HG02623 (cell line): ENCODE data around the gene LAMC3.

Experiments used
- ATAC-seq: cut with Tn5 transposase; IDR thresholded peaks from one replicate; pipeline ENCODE4 v1.9.1; 2021; ENCODE audit warnings: moderate library complexity; ENCODE audit not compliant: unreplicated experiment

Gene LAMC3

DNA sequence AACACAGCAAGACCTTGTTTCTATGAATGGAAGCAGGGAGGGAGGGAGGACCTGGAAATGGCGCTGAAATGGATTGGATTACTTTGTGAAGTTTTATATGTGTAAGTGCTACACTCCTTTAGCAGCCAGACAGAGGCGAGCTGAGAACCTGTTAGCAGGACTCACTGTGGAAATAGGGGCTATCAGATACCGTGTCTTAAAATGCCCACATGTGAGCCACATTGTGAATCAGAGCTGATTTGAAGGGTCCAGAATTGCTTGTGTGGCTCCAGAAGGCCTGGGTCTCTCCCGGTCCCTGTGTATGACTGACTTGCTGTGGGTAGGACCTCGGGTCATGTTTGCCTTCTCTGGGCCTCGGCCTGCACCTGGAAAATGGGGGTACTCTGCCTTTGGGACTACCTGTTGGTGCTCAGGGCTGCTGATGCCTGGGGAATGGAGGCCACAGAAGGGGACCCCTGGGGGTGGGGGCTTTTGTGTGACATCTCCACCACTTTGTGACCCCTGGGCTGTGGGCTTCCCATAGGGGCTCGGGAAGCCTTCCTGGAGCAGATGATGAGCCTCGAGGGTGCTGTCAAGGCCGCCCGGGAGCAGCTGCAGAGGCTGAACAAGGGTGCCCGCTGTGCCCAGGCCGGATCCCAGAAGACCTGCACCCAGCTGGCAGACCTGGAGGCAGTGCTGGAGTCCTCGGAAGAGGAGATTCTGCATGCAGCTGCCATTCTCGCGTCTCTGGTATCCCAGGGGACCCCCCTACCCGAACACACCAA, 63.3 kb downstream of the LAMC3 start:
- no peak for ATAC-seq

DNA sequence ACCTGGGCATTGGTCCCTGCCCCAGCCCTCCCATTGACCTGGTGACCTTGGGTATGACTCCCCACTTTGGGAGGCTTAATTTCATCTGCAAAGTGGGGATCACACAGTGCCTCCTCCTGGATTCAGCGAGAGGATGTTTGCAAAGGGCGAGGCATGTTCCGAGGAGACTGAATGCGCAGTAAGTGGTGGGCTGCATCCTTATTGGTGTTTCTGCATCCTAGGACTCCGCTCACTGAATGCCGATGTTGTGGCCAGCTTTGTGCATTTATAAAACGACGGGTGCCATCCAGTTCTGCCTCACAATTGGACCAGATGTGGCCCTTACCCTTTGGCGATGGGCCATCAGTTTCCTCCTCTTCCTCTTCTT, 63.9 kb downstream of the LAMC3 start:
- ATAC-seq: no peak

DNA sequence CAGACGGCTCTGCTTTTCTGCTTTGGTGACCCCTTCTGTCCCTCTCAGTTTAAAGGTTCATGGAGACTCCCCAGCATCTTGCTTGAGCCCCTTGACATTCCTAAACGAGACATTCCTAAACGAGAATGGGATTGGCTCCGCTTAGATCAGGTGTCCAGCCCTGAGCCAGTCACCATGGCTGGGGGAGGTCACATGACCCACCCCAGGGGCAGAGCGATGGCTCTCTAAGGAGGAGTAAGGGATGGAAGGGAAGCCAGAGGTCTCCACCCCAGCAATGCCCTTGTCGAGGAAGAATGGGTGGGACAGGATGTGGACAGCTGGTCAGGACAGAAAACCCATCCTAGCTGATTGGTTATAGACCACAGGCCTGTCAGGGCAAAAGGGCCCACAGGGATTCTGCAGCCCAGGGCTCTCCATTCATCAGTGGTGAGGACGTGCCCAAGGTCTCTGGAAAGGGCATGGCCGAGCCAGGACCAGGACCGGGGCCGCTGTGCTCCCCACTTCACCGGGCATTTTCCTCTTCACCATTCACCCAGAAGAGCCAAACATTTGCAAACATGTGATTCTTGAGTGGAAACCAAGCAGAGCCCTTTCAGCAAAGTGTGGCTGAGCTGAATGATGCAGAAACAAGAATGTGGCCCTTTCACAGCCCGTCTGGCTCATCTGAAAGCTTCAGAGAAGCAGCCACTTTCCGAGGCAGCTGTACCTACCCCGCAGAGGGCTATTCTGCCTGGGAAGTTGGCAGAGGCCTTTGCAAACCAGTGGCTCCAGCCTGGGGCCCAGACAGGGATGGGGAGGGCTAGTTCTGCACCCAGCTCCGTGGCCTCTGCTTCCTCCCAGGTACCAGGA, 67.6 kb downstream of the LAMC3 start:
- ATAC-seq: no peak

DNA sequence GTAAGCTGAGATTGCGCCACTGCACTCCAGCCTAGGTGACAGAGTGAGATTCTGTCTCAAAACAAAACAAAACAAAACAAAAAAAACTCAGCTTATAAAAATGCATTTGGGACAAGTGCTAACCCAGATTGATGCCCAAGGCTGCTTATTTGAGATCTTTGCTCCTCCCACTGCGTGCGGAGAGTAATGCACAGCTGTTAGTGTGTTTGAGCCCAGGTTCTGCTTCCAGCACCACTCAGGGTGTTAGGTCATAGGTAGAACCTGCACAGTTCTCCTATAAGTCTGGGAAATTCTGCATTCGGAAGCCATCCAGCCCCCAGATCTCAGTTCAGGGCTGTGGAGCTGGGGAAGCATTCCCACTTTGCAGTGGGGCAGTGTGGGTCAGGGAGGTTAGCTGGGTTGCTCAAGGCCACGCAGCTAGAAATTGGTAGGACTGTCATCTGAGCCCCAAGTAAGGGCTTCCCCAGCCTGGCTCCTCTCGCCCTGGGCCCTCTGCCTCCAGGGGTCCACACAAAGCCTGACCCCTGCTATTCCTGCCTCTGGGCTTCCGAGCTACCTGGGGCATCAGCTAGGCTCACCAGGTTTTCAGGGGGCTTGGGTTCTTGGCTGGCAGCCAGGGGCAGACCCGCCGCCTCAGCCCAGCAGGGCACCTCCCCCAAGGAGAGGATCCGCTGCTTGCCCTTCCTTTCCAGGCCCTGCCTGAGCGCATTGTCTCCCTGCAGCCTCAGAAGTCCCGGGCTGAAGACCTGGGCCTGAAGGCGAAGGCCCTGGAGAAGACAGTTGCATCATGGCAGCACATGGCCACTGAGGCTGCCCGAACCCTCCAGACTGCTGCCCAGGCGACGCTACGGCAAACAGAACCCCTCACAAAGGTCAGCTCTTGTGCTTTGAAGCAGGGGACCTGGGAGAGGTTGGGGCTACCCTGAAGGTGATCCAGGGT, 69.7 kb downstream of the LAMC3 start:
- no peak for ATAC-seq

DNA sequence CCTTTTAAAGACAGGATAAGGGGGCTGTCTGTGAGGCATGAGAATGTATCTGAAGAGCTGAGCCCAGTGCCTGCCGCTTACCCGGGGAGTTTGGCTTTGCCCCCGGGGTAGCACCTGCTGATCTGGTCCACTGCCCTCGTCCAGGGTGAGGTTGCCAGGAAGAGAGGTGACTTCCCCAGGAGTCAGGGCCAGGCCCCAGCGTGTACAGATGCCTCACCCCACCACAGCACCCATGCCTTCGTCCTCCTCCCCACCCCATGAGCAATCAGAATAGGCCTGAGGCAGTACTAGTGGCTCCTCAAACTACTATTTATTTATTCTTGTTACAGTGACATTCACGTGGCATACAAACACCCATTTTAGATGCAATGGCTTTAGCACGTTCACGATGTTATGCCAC, 71.6 kb downstream of the LAMC3 start:
- ATAC-seq: no peak

DNA sequence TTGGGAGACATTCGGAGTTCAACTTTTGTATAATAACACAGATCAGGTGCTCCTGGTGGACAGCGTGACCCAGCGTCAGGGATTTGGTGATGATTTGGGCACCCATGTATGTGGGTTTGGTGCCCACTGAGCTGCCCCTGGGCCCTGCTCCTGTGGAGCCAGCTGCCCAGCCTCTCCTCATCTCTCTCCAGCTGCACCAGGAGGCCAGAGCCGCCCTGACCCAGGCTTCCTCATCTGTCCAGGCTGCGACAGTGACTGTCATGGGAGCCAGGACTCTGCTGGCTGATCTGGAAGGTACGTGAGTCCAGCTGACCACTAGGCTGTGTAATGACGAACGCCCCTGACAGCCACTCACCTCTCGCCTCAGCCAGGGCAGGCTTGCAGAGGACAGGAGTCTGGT, 72.9 kb downstream of the LAMC3 start:
- ATAC-seq: no peak

DNA sequence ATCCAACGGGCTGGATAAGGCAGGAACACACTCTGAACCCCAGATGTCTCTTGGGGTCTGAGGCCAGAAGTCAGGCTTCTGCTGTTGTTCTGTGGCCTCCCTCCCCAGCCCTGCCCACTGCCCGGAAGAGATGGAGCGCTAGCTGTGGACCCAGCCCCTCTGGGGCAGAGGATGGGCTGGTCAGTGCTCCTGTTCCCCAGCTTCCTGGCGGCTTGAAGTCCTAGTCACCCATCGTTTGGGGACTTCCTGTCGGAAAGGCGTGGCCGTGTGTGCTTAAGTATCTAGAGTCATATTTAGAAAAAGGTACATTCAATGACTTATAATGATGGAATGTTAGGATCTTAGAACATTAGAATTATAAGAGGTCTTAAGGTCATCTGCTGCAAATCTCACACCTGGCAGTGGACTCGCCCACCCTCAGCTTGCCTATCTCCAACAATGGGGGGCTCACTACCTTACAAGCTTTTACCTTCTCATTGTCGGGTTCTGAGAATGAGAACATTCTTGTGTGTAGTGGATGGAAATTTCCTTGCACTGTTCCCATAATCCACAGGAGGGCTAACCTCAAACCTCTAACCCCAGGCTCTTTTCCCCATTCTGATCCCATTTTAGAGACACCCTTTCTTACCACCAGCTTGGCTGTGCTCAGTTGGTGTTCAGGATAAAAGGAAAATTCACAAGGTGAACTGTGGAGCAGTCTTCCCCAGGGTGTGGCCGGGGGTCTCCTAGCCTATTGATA, 74.0 kb downstream of the LAMC3 start:
- ATAC-seq: no peak

DNA sequence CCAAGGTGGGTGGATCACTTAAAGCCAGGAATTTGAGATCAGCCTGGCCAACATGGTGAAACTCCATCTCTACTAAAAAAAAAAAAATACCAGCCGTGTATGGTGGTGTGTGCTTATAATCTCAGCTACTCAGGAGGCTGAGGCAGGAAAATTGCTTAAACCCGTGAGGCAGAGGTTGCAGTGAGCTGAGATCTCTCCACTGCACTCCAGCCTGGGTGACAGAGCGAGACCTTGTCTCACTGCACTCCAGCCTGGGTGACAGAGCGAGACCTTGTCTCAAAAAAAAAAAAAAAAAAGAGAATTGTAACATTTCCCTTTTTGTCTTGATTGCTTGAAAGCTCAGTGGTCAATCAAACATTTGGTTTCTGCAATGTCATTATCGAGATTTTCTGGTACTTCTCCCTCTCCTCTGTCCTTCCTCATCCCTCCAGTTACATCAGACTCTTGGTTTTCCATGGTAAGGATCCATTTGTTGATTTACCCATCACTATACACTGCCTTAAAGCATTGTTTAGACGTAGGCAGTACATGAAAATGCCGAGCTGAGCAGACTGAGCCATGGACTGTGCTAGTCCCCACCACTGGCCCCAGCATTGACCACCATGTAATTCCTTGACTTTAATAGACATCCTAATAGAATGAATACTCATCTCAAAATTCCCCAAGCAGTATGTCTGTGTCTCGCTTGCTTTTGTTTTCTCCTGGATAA, 75.8 kb downstream of the LAMC3 start:
- no peak for ATAC-seq

DNA sequence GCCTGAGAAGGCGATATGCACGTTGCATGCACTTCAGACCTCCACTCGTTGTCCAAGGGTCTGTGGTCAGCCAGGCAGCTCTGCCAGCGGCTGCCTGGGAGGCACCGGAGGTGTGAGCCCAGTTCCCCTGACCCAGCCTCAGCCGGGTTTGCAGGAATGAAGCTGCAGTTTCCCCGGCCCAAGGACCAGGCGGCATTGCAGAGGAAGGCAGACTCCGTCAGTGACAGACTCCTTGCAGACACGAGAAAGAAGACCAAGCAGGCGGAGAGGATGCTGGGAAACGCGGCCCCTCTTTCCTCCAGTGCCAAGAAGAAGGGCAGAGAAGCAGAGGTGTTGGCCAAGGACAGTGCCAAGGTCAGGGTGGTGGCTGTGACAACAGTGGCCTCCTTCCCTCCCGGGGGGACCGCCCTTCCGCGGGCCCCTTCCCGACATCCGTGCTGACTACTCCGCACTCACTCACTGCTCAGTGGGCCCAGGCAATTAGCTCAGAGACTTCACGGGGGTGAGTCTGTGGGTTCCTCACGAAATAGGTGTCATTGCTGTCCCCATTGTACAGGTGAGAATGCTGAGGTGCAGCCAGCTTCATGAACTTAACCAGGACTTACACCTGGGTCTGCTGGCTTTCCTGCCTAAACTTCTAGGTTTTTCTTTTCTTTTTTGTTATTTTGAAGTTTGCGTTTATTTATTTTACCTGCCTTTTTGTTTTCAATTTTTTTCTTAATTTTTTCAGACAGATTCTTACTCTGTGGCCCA, 76.6 kb downstream of the LAMC3 start:
- ATAC-seq: no peak

DNA sequence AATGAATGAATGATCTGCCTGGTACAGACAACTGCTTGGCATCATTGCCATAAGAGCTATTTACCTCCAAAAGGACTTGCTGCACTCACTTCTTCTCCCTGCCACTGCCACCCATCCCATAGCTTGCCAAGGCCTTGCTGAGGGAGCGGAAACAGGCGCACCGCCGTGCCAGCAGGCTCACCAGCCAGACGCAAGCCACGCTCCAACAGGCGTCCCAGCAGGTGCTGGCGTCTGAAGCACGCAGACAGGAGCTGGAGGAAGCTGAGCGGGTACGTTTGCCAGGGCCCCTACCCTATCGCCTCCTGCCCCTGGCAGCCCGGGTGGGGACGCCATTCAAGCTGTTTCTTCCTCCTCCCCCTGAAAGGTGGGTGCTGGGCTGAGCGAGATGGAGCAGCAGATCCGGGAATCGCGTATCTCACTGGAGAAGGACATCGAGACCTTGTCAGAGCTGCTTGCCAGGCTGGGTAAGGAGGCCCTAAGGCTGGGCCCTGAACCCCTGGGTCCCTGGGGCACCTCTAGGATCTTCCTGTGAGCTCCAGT, 78.5 kb downstream of the LAMC3 start:
- ATAC-seq: no peak

DNA sequence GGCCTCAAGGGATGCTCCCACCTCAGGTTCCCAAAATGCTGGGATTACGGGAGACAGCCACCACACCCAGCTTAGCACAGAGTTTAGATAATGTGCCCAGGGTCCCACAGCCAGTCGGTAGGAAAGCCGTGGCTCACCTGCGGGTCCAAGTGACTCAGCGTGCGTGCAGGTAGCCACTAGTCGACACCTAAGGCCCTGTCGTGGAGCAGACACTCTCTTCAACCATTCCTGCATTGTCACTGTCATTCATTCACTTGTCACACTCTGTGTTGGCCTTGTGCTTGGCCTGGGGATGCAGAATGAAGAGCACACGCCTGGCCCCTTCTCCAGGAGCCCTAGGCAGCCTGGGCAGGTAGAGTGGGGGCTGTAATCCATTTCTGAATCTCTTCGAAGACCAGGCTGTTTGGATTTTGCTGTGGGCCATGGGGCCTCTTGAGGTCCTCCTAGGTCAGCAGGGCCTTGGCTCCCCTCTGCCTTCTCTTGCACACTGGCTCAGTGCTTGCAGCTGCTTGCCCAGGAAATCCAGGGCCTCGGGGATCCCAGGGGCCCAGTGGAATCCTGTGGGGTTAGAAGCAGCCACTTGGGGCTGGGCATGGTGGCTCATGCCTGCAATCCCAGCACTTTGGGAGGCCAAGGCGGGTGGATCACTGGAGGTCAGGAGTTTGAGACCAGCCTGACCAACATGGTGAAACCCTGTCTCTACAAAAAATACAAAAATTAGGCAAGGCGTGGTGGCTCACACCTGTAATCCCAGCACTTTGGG, 81.2 kb downstream of the LAMC3 start:
- ATAC-seq: no peak

DNA sequence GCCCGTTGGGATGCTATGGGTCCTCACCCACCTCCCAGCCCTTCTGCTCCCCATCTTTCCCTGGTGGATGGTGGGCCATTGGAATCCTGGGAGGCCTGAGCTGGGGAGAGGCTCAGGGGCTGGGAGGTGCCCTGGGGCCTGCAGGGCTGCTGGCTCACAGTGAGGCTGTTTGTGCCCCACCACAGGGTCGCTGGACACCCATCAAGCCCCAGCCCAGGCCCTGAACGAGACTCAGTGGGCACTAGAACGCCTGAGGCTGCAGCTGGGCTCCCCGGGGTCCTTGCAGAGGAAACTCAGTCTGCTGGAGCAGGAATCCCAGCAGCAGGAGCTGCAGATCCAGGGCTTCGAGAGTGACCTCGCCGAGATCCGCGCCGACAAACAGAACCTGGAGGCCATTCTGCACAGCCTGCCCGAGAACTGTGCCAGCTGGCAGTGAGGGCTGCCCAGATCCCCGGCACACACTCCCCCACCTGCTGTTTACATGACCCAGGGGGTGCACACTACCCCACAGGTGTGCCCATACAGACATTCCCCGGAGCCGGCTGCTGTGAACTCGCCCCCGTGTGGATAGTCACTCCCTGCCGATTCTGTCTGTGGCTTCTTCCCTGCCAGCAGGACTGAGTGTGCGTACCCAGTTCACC, 82.5 kb downstream of the LAMC3 start:
- no peak for ATAC-seq

DNA sequence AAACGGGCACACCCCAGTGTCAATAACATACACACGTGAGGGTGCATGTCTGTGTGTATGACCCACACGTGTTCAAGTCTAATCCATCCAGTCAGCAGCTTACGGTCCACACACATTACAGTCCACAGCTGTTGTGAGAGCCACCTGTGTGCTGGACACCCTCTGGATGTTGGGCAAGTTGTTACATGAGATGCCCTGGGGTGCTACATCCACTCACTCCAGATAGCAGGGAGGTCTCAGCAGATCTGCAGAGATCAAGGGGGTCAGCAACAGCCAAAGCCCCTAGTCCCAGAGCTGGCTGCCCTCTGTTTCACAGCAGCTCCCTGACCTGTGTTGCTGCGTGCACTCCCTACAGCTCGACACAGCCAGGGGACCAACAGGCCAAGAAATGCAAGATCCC, 83.1 kb downstream of the LAMC3 start:
- ATAC-seq: no peak

DNA sequence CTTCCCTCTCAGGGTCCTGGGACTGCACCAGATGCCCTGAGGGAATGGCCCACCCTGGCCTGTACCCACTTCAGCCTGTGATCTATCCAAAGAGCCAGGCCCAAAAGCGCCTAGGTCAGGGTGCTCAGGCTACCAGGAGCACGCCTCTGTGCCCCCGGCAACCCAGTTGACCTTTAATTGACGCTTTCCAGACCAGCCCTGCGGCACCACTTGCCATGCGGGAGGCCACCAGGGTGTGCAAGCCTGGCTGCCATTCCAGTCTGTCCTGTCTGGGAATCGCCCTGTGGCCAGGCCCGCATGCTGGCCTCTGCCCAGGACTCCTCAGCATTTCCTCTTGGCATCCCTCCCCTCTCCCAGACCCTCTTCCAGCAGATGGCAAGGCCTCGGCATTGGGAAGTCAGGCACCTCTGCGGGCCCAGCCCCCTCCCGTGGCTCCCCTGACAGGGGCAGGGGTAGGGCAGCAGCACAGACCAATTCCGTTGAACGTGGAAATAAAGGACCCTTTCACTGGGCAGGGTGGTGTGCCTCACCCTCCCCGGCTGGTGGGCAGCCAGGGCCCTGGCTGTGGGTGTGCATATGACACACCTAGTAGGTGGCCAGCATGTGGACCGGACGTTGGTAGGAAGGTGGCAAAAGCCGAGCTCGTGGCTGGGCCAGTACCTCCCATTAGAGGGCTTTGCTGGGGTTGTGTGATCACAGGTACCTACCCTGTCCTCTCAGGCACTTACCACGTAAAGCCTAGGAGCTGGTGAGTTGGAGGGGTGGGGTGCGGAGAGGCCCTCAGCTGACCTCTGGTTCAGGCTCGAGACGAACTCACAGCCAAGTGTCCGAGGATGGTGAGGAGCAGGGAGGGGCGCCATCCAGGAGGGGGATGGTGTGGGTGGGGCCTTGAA, 83.8 kb downstream of the LAMC3 start:
- no peak for ATAC-seq

DNA sequence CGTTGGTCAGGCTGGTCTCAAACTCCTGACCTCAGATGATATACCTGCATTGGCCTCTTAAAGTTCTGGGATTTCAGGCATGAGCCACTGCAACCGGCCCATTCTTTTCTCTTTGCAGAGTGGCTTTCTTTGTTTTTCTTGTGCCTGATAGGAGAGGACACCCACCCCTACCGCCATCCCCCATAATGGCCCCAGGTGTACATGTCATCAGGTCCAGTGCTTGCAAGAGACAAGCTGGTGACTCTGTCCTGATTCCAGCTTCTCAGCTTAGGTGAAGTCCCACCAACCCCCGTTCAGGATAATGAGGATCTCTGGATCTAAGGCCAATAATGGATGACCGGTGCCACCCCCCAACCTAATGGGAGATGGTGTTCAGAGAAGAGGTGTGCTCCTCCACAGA, 85.0 kb downstream of the LAMC3 start:
- no peak for ATAC-seq

DNA sequence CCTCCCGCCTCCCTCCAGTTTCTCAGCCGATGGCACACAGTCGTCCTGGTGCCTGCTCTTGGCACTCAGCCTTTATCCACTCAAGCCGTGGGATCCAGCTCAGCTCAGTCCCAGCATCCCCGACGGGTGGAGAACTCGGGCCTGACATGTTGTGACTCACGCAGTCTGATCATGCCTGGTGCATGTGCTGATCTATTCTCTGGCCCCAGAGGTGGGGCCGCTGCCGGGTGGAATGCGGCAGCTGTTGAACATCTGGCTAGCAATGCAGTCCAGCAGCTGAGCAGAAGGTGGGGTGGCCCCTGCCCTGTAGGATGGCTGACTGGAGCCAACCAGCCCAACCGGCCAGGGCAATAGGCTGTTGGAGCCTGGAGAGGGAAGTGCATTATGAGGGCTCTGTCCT, 85.6 kb downstream of the LAMC3 start:
- ATAC-seq: no peak
